Stimulated activated CD8-positive, alpha-beta memory T cell treated with anti-CD3 and anti-CD28 coated beads, Interleukin-12 subunit alpha, Interleukin-12 subunit beta, amount 100 ng/mL, for 24 hours (primary cell): ENCODE data around the gene ENTHD1.
"Not testable (repeated sequence)": the region's sequence is repeated elsewhere in the genome, so short reads cannot be mapped to it uniquely, and the experiment has no call there.

ENCODE experiments used
- DNase-seq: peaks from one replicate; pipeline ENCODE4 v3.0.0-alpha.2; 2020; ENCODE audit errors: extremely low read depth

Gene ENTHD1

GRCh38 chr22:39924286-39924685 is 30.7 kb upstream of the ENTHD1 start:
- DNase-seq, result no peak

- DNase-seq, result no peak
Observed at GRCh38 chr22:39923696-39924095, 30.1 kb upstream of the ENTHD1 start.

DNA sequence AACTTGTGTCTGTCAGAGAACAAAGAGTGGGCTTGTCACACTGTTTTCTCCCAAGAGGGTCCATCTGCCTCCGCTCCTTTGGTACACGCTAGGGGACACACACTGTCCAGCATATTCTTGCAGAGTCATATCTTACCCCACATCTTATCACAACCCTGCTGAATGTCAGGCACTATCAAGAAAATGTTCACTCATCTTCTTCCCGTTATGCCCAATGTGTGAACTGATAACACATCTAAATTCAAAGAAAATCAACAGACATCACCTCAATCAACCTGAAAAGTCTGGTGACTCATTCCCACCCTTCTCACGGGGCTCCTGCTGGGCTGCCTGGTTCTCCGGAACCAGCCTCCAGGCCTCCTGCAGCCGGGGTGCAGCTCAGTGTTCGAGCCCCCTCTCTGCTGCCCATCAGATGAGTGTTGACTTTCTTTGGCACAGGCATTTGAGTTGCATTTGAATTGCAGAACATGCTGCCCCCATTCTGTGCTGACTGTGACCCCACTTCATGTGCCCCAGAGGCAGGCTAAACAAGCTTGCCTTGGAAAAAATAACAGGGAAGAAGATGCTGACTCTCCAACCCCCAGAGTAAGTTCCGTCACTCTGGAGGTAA is 26.7 kb upstream of the ENTHD1 start:
- no peak for DNase-seq

DNA sequence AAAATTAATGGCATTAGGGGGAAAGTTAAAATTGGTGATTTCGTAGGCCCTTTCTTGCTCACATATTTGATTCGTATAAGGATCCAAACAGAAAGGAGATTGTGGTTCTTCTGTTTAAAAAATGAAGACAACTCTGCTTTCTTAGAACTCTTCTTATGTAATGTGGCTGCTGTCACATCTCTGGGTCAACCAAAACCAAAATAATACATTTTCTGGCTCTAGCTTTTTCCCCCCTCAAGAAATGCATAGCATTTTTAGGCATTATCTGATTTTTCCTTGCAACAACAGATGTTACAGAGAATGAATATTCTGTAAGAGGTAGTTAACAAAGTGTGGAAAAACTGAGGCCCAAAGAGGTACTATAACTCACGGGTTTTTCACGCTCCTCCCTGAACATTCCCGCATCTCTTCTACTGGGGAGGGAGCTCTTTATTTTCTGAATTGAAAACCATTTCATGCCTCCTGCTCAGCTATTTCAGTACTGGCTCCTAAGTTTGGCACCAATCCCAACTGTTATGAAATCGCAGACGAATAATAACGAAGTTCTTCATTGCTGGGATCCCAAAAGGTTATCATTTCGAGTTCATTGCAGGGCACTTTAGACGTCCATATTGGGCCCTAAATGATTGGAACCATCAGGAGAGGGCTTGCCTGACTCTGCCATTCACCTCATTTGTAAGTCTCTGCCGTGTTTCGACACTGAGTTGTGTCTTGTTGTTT is 24.4 kb upstream of the ENTHD1 start:
- no peak for DNase-seq

DNA sequence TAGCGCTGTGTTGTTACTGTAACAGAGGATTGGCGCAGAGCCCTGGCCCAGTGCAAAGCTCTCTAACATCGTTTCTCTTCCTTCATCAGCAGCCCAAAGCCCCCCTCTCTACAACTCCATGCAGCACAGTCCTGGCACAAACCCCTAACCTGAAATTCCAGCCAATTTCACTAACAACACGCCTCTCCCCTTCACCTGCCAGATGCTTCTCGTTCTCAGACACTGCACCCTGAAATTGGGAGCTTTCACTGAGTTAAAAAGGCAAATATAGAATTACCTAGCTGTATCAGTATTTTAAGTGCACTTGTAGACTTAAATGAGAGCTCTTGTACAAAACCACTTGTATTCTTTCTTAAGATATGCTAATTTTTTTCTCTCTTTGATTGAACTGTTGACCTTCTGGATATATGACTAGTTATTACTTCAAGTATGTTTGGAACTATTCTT is 23.7 kb upstream of the ENTHD1 start:
- DNase-seq, result no peak

DNA sequence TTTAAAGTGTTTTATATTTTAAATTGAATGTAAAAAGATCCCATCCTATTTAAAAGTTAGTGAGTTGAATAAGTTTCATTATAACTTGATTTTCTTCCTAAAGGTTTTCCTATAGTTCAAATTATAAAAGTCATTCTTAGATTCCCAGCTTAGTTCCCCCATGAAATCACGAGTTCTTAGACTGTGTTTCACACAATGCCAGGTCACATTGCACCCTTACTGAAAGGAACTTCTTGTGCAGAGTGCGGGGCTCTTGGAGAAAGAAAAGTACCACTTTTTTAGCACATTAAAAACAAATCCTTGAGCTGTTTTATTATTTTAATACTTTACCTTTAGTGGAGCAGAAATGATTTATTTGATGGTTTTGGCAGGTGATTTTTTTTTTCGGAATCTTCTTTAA is 22.9 kb upstream of the ENTHD1 start:
- DNase-seq, result no peak

- no peak for DNase-seq
Observed at GRCh38 chr22:39915295-39915726, 21.8 kb upstream of the ENTHD1 start.

DNA sequence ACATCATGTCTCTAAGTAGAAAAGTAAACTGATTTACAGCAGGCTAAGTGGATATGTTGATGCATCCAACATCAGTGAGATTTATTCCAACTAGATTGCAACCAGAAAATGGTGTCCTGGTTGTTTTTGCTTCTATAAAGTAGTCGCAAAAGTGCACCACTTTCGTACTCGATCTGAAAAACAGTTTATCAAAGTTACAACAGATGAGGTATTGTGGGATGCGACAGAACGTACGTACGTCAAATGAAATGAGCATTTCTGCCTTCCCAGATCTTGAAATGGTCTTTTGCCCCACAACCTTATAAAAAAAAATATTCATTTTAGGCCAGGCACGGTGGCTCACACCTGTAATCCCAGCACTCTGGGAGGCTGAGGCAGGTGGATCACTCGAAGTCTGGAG is 21.0 kb upstream of the ENTHD1 start:
- DNase-seq, result no peak

- DNase-seq, result no peak
Observed at GRCh38 chr22:39913886-39914285, 20.3 kb upstream of the ENTHD1 start.

- no peak for DNase-seq
Observed at GRCh38 chr22:39913321-39913720, 19.8 kb upstream of the ENTHD1 start.

DNA sequence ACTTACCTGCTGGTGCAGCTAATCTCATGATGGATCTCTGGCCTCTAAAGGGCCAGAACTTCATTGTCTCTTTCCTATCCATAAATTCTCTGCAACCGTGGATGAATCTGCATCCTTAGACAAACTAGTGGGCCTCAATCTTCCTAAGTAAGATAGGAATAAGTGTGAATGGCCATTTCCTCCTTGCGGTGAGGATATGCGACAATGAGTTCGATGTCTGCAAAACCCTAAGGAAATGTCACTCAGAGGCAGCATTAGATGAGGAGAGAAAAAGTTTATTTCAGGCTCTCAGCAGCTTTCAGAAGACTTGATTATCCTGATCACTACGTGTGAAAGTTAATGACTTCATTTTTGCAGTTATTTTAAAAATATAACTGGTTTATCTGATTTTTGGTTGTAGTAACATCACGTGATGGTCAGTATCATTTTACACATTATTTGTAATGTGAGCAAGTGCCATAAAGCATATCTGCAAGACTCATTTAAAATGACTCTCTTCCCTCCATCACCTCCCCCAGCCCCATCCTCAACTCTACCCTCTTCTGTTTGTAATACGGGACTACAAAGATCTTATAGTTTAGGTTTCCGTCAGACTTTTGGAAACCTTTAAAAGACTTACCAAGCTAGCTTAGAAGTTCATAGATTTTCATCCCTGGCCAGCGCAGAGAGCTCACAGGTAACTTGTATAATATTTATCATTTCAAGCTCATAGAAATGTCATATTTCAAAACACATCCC is 17.5 kb upstream of the ENTHD1 start:
- DNase-seq, result no peak

- DNase-seq, result no peak
Observed at GRCh38 chr22:39908737-39909136, 15.2 kb upstream of the ENTHD1 start.

DNA sequence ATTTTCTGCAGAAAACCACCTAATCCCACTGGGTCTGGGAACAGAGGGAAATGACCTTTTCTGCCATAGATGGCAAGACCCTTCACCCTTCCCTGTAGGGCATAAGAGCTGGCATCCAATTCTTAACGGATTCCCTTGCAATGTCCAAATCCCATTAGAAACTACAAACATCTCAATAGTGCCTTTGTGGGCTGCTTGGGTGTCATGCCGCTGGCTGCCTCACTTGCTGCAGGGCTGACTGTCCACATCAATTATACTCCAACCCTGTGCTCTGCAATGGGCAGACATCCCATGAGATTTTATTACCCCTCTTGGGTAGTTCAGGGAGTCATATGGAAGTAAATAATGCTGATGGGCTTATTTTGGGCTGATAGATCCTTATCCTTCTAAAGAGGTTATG is 14.6 kb upstream of the ENTHD1 start:
- no peak for DNase-seq

DNA sequence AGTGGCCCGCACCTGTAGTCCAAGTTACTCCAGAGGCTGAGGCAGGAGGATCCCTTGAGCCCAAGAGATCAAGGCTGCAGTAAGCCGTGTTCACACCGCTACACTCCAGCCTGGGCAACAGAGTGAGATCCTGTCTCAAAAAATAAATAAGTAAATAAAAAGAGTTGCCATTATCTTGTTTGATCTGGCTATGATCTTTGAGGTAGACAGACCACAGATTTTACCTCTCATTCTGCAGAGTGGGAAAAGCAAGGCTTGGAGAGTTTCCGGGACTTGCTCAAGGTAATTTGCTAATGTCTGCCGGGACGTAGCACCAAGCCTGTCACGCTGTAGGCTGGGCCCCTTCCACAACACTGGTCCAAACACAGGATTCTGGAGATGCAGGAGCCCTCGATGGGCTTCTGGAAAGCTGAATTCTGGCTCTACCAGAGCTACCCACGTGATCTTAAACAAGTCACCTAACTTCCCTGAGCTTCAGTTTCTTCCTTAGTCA is 14.1 kb upstream of the ENTHD1 start:
- DNase-seq, result no peak

DNA sequence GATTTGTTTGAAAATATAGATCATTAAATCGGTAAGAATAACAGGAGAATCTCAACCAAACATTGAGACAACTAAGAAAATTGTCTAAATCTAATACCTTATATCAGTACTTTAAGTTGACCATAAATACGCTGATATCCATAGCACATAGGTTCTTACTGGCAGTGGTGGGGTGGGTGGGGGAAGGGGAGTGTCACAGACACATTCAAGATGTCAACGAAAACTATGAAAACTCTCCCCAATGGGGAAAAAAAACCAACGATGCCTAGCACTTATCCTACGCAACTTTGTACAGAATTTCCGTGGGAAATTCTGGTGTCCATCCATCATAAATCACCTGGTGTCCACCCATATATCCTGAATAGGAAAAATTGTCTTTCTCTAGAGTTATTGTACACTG is 13.5 kb upstream of the ENTHD1 start:
- no peak for DNase-seq

DNA sequence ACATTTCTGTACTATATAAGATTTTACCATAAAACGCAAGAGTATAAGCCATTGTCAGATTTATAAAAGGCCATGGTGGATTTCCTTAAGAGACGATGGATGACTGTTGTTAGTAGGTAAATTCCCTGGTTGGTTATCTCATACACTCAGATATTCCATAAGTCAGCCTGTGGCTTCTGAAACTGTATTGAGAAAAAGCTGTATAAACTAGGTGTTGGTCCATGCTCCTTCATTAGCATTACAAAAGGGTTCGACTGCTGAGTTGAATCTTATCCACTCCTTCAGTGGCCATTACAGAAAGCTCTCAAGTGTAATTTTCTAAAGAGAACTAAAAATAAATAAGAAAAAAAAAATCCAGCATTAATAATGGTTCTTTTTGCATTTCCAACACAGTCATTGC is 12.6 kb upstream of the ENTHD1 start:
- DNase-seq, result no peak

- no peak for DNase-seq
Observed at GRCh38 chr22:39905687-39906086, 12.1 kb upstream of the ENTHD1 start.

DNA sequence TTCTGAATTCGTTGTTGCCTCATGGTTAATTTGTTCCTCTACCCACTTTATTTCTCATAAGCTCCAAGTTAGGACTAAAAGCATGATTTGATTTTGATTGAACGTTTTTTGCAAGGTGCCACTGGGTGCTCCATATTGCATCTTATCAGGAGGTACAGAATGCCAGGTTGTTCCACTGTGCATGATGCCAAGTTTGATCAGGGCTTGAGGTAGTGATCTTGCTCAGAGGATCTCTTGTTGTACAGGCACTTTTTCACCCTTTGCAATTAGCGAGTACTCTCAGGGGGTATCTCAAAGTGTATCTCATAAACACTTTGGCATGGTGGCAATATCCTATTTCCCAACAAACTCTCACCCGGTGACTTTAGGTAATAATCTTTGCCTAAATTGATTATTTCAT is 11.3 kb upstream of the ENTHD1 start:
- no peak for DNase-seq

DNA sequence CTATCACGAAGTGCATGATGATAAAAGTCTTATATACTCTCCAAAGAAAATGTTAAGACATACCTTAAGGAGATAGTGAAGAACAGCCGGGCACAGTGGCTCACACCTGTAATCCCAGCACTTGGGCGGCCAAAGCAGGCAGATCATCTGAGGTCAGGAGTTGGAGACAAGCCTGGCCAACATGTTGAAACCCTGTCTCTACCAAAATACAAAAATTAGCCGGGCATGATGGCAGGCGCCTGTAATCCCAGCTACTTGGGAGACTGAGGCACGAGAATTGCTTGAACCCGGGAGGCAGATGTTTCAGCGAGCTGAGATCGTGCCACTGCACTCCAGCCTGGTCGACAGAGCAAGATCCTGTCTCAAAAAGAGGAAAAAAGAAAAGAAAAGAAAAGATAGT is 10.5 kb upstream of the ENTHD1 start:
- not testable (repeated sequence) for DNase-seq

DNA sequence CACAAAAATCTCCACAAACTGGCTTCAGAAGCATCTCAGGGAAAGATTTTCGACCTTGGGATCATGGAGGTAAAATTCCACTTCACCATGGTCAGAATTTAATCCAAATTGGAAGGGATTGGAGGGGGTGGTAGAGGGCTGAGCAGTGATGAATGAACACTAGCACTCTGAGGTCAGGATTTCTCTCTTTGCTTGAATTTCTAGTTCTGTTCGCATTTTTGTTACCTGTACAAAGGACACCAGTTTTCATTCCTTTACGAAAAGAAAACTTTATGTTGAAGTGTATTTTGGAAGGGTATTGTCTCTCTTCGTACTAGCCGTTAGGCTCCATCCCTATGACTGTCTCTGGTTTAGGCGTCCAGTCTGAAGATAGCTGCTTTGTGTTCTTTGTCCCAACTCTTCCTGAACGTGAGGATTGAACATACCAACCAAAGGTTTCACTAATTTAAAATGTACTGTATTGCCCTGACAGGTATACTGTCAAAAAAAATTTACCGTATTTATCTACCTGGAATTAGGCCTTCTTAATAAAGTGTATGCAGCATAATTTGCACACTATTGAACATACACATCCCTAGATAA is 8.1 kb upstream of the ENTHD1 start:
- DNase-seq, result no peak

- no peak for DNase-seq
Observed at GRCh38 chr22:39900306-39901227, 7.0 kb upstream of the ENTHD1 start, which contains the start of gene GRAP2. GRAP2 (plus strand) TSS chr22:39901084; CDS start chr22:39947107, 46,023 bp downstream.
